ENCODE data around the gene OSBPL8.

Gene OSBPL8

GRCh38 chr12:76506149-76506548 is 53.4 kb downstream of the OSBPL8 start:
- peaks cover 0 to 5% of the 10 kb centered on the region in 2 donors for H3K9me3 ChIP-seq (replicated peaks in 1 of 2; ENCODE audit: control insufficient read depth in 2 of 2, insufficient read depth in 1 of 2, low read depth in 1 of 2, low read length in 2 of 2)
- H2BK15ac ChIP-seq (ENCODE audit: low read length): no peak overlapping the region
- no peak overlapping the region for H3K4ac ChIP-seq (ENCODE audit: low read length)
- no peak overlapping the region for H2BK5ac ChIP-seq (ENCODE audit: low read length)
- H2AFZ ChIP-seq (ENCODE audit: low read length): no peak overlapping the region
- H3K36me3 ChIP-seq (replicated peaks in 1 of 2; ENCODE audit: control insufficient read depth in 2 of 2, insufficient read depth in 2 of 2, low read length in 2 of 2): peaks cover 0 to 6% of the 10 kb centered on the region in 2 donors
- no peak overlapping the region for H3K4me3 ChIP-seq (ENCODE audit: low read length in 2 of 2)
- no peaks in the 10 kb centered on the region for H3K27me3 ChIP-seq (ENCODE audit: control insufficient read depth in 3 of 3, insufficient read depth in 3 of 3, low read depth in 1 of 3, low read length in 3 of 3)
- no peak overlapping the region for H4K91ac ChIP-seq (ENCODE audit: low read depth, low read length, poor library complexity)
- no CpG with 5 or more reads among the region's 3 CpGs for WGBS, 2 donors (ENCODE audit: extremely low coverage in 2 of 2, insufficient read length in 2 of 2, insufficient replicate concordance in 1 of 2)
- no peak overlapping the region for H4K8ac ChIP-seq (ENCODE audit: low read depth, low read length)
- no peak overlapping the region for H3K27ac ChIP-seq (replicated peaks; ENCODE audit: low read length)
- H3K9ac ChIP-seq (ENCODE audit: low read depth, low read length, poor library complexity): no peak overlapping the region
- H2AK5ac ChIP-seq (ENCODE audit: low read depth, low read length): no peak overlapping the region
- H3K14ac ChIP-seq (ENCODE audit: low read length): no peak overlapping the region
- H2BK12ac ChIP-seq (ENCODE audit: low read length): no peak overlapping the region
- H3K18ac ChIP-seq (ENCODE audit: low read length): no peak overlapping the region
- no peak overlapping the region for H2BK120ac ChIP-seq (ENCODE audit: low read depth, low read length)
- no peaks in the 10 kb centered on the region for H3K4me1 ChIP-seq (ENCODE audit: control insufficient read depth in 2 of 2, insufficient read depth in 1 of 2, low read depth in 1 of 2, low read length in 2 of 2)
- DNase-seq (ENCODE audit: low spot score): no peak
- H3K4me2 ChIP-seq (ENCODE audit: insufficient read depth, low read length, poor library complexity, severe bottlenecking): no peak overlapping the region
- no peak overlapping the region for H3K23ac ChIP-seq (ENCODE audit: low read depth, low read length, poor library complexity)
- H3K79me1 ChIP-seq (ENCODE audit: low read depth, low read length): no peaks in the 10 kb centered on the region

GRCh38 chr12:76505050-76505449 is 54.5 kb downstream of the OSBPL8 start:
- no peak overlapping the region for H3K9ac ChIP-seq (ENCODE audit: low read depth, low read length, poor library complexity)
- no CpG with 5 or more reads among the region's 2 CpGs for WGBS, 2 donors (ENCODE audit: extremely low coverage in 2 of 2, insufficient read length in 2 of 2, insufficient replicate concordance in 1 of 2)
- no peak overlapping the region for H2AFZ ChIP-seq (ENCODE audit: low read length)
- no peak overlapping the region for H2AK5ac ChIP-seq (ENCODE audit: low read depth, low read length)
- peaks cover 0 to 6% of the 10 kb centered on the region in 2 donors for H3K36me3 ChIP-seq (replicated peaks in 1 of 2; ENCODE audit: control insufficient read depth in 2 of 2, insufficient read depth in 2 of 2, low read length in 2 of 2)
- no peak overlapping the region for H3K14ac ChIP-seq (ENCODE audit: low read length)
- H3K27me3 ChIP-seq (ENCODE audit: control insufficient read depth in 3 of 3, insufficient read depth in 3 of 3, low read depth in 1 of 3, low read length in 3 of 3): no peaks in the 10 kb centered on the region
- H3K4me3 ChIP-seq (ENCODE audit: low read length in 2 of 2): no peak overlapping the region
- no peak overlapping the region for H2BK15ac ChIP-seq (ENCODE audit: low read length)
- H3K18ac ChIP-seq (ENCODE audit: low read length): no peak overlapping the region
- no peak for DNase-seq (ENCODE audit: low spot score)
- no peak overlapping the region for H4K91ac ChIP-seq (ENCODE audit: low read depth, low read length, poor library complexity)
- H3K79me1 ChIP-seq (ENCODE audit: low read depth, low read length): no peaks in the 10 kb centered on the region
- no peak overlapping the region for H3K27ac ChIP-seq (replicated peaks; ENCODE audit: low read length)
- H4K8ac ChIP-seq (ENCODE audit: low read depth, low read length): no peak overlapping the region
- no peak overlapping the region for H2BK5ac ChIP-seq (ENCODE audit: low read length)
- no peak overlapping the region for H3K23ac ChIP-seq (ENCODE audit: low read depth, low read length, poor library complexity)
- H3K9me3 ChIP-seq (replicated peaks in 1 of 2; ENCODE audit: control insufficient read depth in 2 of 2, insufficient read depth in 1 of 2, low read depth in 1 of 2, low read length in 2 of 2): peaks cover 0 to 5% of the 10 kb centered on the region in 2 donors
- no peak overlapping the region for H2BK12ac ChIP-seq (ENCODE audit: low read length)
- no peak overlapping the region for H3K4ac ChIP-seq (ENCODE audit: low read length)
- H3K4me2 ChIP-seq (ENCODE audit: insufficient read depth, low read length, poor library complexity, severe bottlenecking): no peak overlapping the region
- H3K4me1 ChIP-seq (ENCODE audit: control insufficient read depth in 2 of 2, insufficient read depth in 1 of 2, low read depth in 1 of 2, low read length in 2 of 2): no peaks in the 10 kb centered on the region
- H2BK120ac ChIP-seq (ENCODE audit: low read depth, low read length): no peak overlapping the region

- Histone ChIP-seq H3K4me3 (ENCODE audit: low read length in 2 of 2) (no peak overlapping the region), H4K8ac (ENCODE audit: low read depth, low read length) (no peak overlapping the region), H4K91ac (ENCODE audit: low read depth, low read length, poor library complexity) (no peak overlapping the region), H2BK15ac (ENCODE audit: low read length) (no peak overlapping the region), H3K18ac (ENCODE audit: low read length) (no peak overlapping the region), H2BK5ac (ENCODE audit: low read length) (no peak overlapping the region), H2AFZ (ENCODE audit: low read length) (no peak overlapping the region), H3K23ac (ENCODE audit: low read depth, low read length, poor library complexity) (no peak overlapping the region), H3K27me3 (ENCODE audit: control insufficient read depth in 3 of 3, insufficient read depth in 3 of 3, low read depth in 1 of 3, low read length in 3 of 3) (no peaks in the 10 kb centered on the region), H3K36me3 (replicated peaks in 1 of 2; ENCODE audit: control insufficient read depth in 2 of 2, insufficient read depth in 2 of 2, low read length in 2 of 2) (peaks cover 0 to 6% of the 10 kb centered on the region in 2 donors), H3K9me3 (replicated peaks in 1 of 2; ENCODE audit: control insufficient read depth in 2 of 2, insufficient read depth in 1 of 2, low read depth in 1 of 2, low read length in 2 of 2) (peaks cover 0 to 5% of the 10 kb centered on the region in 2 donors), H2BK12ac (ENCODE audit: low read length) (no peak overlapping the region), H3K9ac (ENCODE audit: low read depth, low read length, poor library complexity) (no peak overlapping the region), H2AK5ac (ENCODE audit: low read depth, low read length) (no peak overlapping the region), H3K4ac (ENCODE audit: low read length) (no peak overlapping the region), H3K4me2 (ENCODE audit: insufficient read depth, low read length, poor library complexity, severe bottlenecking) (no peak overlapping the region), H3K27ac (replicated peaks; ENCODE audit: low read length) (no peak overlapping the region), H3K4me1 (ENCODE audit: control insufficient read depth in 2 of 2, insufficient read depth in 1 of 2, low read depth in 1 of 2, low read length in 2 of 2) (no peaks in the 10 kb centered on the region), H2BK120ac (ENCODE audit: low read depth, low read length) (no peak overlapping the region), H3K14ac (ENCODE audit: low read length) (no peak overlapping the region), H3K79me1 (ENCODE audit: low read depth, low read length) (no peaks in the 10 kb centered on the region)
- DNase-seq (ENCODE audit: low spot score): no peak
- WGBS, 2 donors (ENCODE audit: extremely low coverage in 2 of 2, insufficient read length in 2 of 2, insufficient replicate concordance in 1 of 2): no CpG with 5 or more reads among the region's 2 CpGs
These were observed 55.0 kb downstream of the OSBPL8 start for GRCh38 chr12:76504606-76505005.

DNA sequence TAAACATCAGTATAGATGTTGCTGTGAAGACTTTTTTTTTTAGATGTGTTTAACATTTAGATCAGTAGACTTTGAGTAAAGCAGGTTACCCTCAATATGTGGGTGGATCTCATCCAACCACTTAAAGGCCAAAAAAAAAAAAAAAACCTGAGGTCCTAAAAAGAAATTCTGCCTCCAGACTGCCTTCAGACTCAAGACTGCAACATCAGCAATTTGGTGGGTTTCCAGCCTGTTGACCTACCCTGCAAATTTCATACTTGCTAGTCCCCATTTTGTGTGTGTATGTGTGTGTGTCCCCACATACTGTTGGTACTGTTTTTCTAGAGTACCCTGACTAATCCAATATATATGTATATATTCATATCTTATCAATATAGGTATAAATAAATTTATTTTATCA is 55.6 kb downstream of the OSBPL8 start:
- no peaks in the 10 kb centered on the region for H3K27me3 ChIP-seq (ENCODE audit: control insufficient read depth in 3 of 3, insufficient read depth in 3 of 3, low read depth in 1 of 3, low read length in 3 of 3)
- H2BK15ac ChIP-seq (ENCODE audit: low read length): no peak overlapping the region
- H3K36me3 ChIP-seq (replicated peaks in 1 of 2; ENCODE audit: control insufficient read depth in 2 of 2, insufficient read depth in 2 of 2, low read length in 2 of 2): peaks cover 0 to 6% of the 10 kb centered on the region in 2 donors
- H2BK5ac ChIP-seq (ENCODE audit: low read length): no peak overlapping the region
- no peak overlapping the region for H3K4ac ChIP-seq (ENCODE audit: low read length)
- H4K91ac ChIP-seq (ENCODE audit: low read depth, low read length, poor library complexity): no peak overlapping the region
- H3K23ac ChIP-seq (ENCODE audit: low read depth, low read length, poor library complexity): no peak overlapping the region
- no peak overlapping the region for H3K18ac ChIP-seq (ENCODE audit: low read length)
- DNase-seq (ENCODE audit: low spot score): no peak
- no peak overlapping the region for H2AFZ ChIP-seq (ENCODE audit: low read length)
- no peaks in the 10 kb centered on the region for H3K79me1 ChIP-seq (ENCODE audit: low read depth, low read length)
- H3K14ac ChIP-seq (ENCODE audit: low read length): no peak overlapping the region
- H2BK12ac ChIP-seq (ENCODE audit: low read length): no peak overlapping the region
- no peak overlapping the region for H4K8ac ChIP-seq (ENCODE audit: low read depth, low read length)
- peaks cover 0 to 5% of the 10 kb centered on the region in 2 donors for H3K9me3 ChIP-seq (replicated peaks in 1 of 2; ENCODE audit: control insufficient read depth in 2 of 2, insufficient read depth in 1 of 2, low read depth in 1 of 2, low read length in 2 of 2)
- H2AK5ac ChIP-seq (ENCODE audit: low read depth, low read length): no peak overlapping the region
- H3K27ac ChIP-seq (replicated peaks; ENCODE audit: low read length): no peak overlapping the region
- H3K4me2 ChIP-seq (ENCODE audit: insufficient read depth, low read length, poor library complexity, severe bottlenecking): no peak overlapping the region
- H3K4me1 ChIP-seq (ENCODE audit: control insufficient read depth in 2 of 2, insufficient read depth in 1 of 2, low read depth in 1 of 2, low read length in 2 of 2): no peaks in the 10 kb centered on the region
- no peak overlapping the region for H3K9ac ChIP-seq (ENCODE audit: low read depth, low read length, poor library complexity)
- no peak overlapping the region for H2BK120ac ChIP-seq (ENCODE audit: low read depth, low read length)
- H3K4me3 ChIP-seq (ENCODE audit: low read length in 2 of 2): no peak overlapping the region
